Measurements from ENCODE around the gene TNFRSF21. TPM values are rescaled to one million over a fixed set of nuclear protein-coding genes. Genes with fewer than 3 reads are reported as not detected.

The TNFRSF21 gene
- total and polyA plus RNA-seq, 2 of the 8 experiments (the other 6 are each of a cell fraction or from before 2014, with no cell fraction given) = 16.4 to 52.7 TPM

DNA sequence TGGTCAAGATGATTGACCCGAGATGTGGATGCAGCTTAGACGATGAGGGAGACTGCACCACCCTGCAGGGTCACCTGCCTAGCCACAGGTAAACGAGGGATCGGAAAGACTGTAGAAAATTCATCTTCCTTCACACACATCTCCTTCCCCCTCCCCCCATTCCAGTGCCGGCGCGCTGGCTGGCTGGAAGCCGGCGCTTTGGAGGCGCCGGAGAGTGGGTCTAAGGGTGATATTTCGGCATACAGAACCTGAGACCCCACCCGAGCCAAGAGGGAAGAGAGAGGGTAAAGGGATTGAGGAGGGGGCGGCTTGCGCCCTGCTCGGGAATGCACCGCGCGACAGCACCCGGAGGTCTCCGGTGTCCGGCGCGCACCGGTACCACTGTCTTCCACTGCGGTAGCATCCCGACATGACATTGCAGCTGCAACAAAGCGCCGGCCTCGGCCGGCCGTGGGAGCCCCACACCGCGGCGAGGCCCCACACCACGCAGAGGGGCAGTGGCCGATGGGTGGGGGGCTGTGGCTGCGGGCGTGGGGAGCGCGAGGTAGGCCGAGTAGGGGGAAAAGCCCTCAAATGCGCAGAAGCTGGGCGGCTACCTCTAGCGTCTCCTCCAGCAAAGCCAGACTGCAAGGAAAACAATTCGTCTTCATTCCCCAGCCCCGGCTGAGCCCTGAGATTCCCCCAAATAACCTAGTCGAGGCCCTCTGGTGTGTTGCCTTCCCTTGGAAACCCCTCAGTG is 984 bp downstream of the TNFRSF21 start (continued):
- TF ChIP-seq FOSL1 (IDR thresholded peaks at IDR 0.05; ENCODE audit: insufficient read depth, low read depth, low read length) = no peak
- no peak for TF ChIP-seq KDM1A (IDR thresholded peaks at IDR 0.05; ENCODE audit: borderline replicate concordance, low read length)
- TF ChIP-seq CHD1 (IDR thresholded peaks at IDR 0.05; ENCODE audit: low read depth, low read length) = no peak
- TF ChIP-seq CEBPB (IDR thresholded peaks at IDR 0.05; ENCODE audit: low read depth, low read length) = no peak
- TF ChIP-seq EZH2 (IDR thresholded peaks at IDR 0.05; ENCODE audit: low read depth, low read length, severe bottlenecking) = peak; percentile 20
- no peak for TF ChIP-seq TCF12 (IDR thresholded peaks at IDR 0.05; ENCODE audit: low read depth, low read length)
- TF ChIP-seq RFX5 (IDR thresholded peaks at IDR 0.05; ENCODE audit: borderline replicate concordance, low read depth, low read length) = no peak
- no peak for TF ChIP-seq GTF2F1 (IDR thresholded peaks at IDR 0.05; ENCODE audit: borderline replicate concordance, low read depth, low read length)
- no peak for TF ChIP-seq NANOG (IDR thresholded peaks at IDR 0.05; ENCODE audit: insufficient read depth, low read depth, low read length, poor library complexity, severe bottlenecking)
- 0 out of 4 replicates have a peak, but pooled peaks of 1 of the 2 experiments have one; percentile 19 for TF ChIP-seq HDAC2 (IDR thresholded peaks at IDR 0.05; ENCODE audit: borderline replicate concordance in 1 of 2, low read depth in 2 of 2, low read length in 2 of 2)
- no peak for TF ChIP-seq CREB1 (IDR thresholded peaks at IDR 0.05)
- TF ChIP-seq EGR1 (IDR thresholded peaks at IDR 0.05; ENCODE audit: borderline replicate concordance, low read depth, low read length) = no peak
- TF ChIP-seq CBX8 (IDR thresholded peaks at IDR 0.05; ENCODE audit: borderline replicate concordance, low read depth, low read length) = no peak
- no peak for TF ChIP-seq CBX5 (IDR thresholded peaks at IDR 0.05; ENCODE audit: low read depth, low read length)
- no peak for TF ChIP-seq JUND (IDR thresholded peaks at IDR 0.05; ENCODE audit: low read length)
- TF ChIP-seq POLR2AphosphoS5 (IDR thresholded peaks at IDR 0.05; ENCODE audit: low read depth, low read length) = peak; percentile 43; the same call in 1 of the 2 replicates
- peak; percentile 24; the same call in 1 of the 2 replicates for TF ChIP-seq GABPA (IDR thresholded peaks at IDR 0.05; ENCODE audit: borderline replicate concordance, insufficient read depth, low read length)
- TF ChIP-seq RBBP5 (IDR thresholded peaks at IDR 0.05; ENCODE audit: borderline replicate concordance, low read depth, low read length) = 0 out of 2 replicates have a peak, but pooled peaks have one; percentile 85
- TF ChIP-seq MAFK (IDR thresholded peaks at IDR 0.05; ENCODE audit: low read depth, low read length) = no peak
- no peak; a peak in 1 of 3 replicates for TF ChIP-seq POLR2A (IDR thresholded peaks at IDR 0.05; ENCODE audit: control extremely low read depth in 1 of 2, low read depth in 2 of 2, low read length in 2 of 2)
- TF ChIP-seq SUZ12 (IDR thresholded peaks at IDR 0.05; ENCODE audit: low read length) = 0 out of 2 replicates have a peak, but pooled peaks have one; percentile 18
- TF ChIP-seq NRF1 (IDR thresholded peaks at IDR 0.05; ENCODE audit: low read depth, low read length) = no peak
- no peak for TF ChIP-seq PHF8 (conservative IDR thresholded peaks at IDR 0.05; ENCODE audit: low read depth, low read length)
- TF ChIP-seq, protein P1, sequence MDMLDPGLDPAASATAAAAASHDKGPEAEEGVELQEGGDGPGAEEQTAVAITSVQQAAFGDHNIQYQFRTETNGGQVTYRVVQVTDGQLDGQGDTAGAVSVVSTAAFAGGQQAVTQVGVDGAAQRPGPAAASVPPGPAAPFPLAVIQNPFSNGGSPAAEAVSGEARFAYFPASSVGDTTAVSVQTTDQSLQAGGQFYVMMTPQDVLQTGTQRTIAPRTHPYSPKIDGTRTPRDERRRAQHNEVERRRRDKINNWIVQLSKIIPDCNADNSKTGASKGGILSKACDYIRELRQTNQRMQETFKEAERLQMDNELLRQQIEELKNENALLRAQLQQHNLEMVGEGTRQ (IDR thresholded peaks at IDR 0.05; ENCODE audit: low read length) = no peak
